Neural progenitor cell (in vitro differentiated cells): ENCODE data around the gene SPATA46.

Experiments used
- EZH2 ChIP-seq: fragments of 200-600 bp; sonication (generic); IDR thresholded peaks from 2 replicates; pipeline ENCODE4 v1.6.1; 2017; ENCODE audit warnings: antibody characterized with exemption, mild to moderate bottlenecking, moderate library complexity
- EZH2phosphoT487 ChIP-seq: fragments of 200-600 bp; sonication (generic); IDR thresholded peaks from 2 replicates; pipeline ENCODE4 v1.6.1; 2017; ENCODE audit warnings: antibody characterized with exemption
- TF ChIP-seq, protein P1 (sequence below): fragments of 200-600 bp; sonication (generic); IDR thresholded peaks from 2 replicates; pipeline ENCODE4 v1.5.1; 2017; ENCODE audit warnings: antibody characterized with exemption, mild to moderate bottlenecking

- TF ChIP-seq, protein P1, sequence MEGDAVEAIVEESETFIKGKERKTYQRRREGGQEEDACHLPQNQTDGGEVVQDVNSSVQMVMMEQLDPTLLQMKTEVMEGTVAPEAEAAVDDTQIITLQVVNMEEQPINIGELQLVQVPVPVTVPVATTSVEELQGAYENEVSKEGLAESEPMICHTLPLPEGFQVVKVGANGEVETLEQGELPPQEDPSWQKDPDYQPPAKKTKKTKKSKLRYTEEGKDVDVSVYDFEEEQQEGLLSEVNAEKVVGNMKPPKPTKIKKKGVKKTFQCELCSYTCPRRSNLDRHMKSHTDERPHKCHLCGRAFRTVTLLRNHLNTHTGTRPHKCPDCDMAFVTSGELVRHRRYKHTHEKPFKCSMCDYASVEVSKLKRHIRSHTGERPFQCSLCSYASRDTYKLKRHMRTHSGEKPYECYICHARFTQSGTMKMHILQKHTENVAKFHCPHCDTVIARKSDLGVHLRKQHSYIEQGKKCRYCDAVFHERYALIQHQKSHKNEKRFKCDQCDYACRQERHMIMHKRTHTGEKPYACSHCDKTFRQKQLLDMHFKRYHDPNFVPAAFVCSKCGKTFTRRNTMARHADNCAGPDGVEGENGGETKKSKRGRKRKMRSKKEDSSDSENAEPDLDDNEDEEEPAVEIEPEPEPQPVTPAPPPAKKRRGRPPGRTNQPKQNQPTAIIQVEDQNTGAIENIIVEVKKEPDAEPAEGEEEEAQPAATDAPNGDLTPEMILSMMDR: no peak
- TF ChIP-seq EZH2phosphoT487 (no peak), EZH2 (no peak)
Measured at GRCh38 chr1:162380061-162380846, 3.6 kb upstream of the SPATA46 start.
